GM19043 (cell line): ENCODE measurements around the gene DSCAML1.
"Not testable (repeated sequence)": the region's sequence is repeated elsewhere in the genome, so short reads cannot be mapped to it uniquely, and the experiment has no call there.

Source experiments
- ATAC-seq: cut with Tn5 transposase; IDR thresholded peaks from one replicate; pipeline ENCODE4 v1.9.1; 2021; ENCODE audit warnings: low read depth; ENCODE audit not compliant: unreplicated experiment

The DSCAML1 gene

DNA sequence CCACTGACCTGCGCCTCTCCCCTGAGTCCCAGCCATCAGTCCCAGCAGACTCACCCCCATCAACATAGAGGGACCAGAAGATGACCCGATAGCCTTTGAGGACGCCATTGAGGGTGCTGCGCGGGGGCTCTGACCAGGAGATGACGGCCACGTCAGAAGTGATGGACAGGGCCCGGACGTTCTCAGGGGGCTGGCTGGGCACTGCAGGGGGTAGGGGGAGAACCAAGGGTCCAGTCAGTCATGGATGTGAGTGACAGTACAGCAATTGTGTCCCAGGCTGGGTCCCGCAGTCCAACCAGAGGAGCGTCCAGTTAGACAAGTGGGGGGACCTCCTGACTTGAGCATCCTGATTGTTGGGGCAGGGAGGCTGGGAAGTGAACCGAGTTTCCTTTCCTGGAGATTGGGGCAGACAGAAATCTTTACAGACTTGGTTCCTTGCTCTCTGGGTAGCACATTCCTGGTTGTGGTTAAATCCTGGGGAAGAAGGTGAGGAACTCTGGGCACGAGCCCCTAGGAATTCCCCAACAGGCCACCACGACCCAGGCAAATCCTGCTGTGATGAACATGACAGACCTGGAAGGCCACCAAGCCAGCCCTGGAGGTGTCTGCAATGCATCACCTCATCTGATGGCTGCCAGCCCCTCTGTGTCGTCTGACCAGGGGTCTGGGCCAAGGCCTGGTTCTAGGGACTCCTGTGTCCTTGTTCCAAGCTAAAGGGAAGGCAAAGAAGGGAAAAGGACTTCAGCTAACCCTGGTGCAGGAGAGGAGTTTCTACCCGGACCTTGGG lies 335.4 kb downstream of the DSCAML1 start:
- ATAC-seq = no peak

DNA sequence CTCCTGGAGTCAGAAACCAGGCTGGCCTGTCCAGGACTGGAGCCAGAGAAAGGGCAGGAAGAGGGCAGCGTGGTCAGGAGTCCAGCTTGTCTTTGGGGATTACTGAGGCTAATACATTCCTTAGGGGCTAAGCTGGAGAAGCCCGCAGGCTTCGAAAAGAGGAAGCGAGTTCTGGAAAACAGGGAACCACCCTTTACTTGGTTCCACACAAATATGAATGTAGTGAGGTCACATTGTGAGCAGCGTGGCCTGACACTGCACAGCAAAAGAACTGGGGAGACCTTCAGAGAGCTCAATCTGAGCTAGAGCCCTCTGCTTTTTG lies 337.1 kb downstream of the DSCAML1 start:
- ATAC-seq = no peak

DNA sequence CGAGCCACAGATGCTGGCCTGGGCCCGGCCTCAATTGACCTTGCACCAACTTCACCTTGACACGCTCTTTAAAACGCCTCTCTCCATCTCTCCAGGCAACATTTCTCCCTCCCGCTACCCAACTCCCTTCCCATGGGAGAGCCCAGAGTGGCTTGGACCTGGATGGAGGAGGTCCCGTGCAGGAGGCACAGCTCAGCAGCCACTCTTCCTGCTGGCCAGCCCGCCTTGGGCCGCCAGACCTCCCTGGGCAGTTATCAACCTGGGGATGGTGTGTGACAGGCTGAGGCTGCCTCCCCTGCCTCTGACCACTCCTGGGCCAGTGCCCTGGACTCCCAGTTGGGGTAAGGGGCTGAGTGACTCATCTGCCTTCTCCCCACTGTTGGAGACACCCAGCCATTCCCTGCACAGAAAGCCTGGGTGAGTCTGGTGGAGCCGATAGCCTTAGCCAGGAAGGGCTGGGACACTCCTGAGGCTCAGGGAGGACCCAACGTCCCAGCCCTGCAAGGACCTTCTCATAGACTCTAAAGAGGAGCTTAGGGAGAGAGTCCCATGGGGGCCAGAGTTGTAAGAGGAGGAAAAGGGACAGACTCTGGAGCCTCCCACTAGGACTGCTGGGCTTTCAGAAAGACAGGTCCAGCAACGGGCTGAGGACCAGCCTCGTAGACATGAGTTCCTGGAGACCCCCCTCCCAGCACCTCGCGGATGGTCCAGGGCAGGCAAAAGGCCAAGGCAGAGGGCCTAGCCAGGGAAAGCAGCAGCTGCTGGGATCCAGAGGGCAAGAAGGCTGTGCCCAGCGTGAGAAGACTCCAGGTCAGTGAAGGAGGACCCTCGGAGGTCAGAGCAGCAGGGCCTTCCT lies 337.7 kb downstream of the DSCAML1 start:
- no peak for ATAC-seq

DNA sequence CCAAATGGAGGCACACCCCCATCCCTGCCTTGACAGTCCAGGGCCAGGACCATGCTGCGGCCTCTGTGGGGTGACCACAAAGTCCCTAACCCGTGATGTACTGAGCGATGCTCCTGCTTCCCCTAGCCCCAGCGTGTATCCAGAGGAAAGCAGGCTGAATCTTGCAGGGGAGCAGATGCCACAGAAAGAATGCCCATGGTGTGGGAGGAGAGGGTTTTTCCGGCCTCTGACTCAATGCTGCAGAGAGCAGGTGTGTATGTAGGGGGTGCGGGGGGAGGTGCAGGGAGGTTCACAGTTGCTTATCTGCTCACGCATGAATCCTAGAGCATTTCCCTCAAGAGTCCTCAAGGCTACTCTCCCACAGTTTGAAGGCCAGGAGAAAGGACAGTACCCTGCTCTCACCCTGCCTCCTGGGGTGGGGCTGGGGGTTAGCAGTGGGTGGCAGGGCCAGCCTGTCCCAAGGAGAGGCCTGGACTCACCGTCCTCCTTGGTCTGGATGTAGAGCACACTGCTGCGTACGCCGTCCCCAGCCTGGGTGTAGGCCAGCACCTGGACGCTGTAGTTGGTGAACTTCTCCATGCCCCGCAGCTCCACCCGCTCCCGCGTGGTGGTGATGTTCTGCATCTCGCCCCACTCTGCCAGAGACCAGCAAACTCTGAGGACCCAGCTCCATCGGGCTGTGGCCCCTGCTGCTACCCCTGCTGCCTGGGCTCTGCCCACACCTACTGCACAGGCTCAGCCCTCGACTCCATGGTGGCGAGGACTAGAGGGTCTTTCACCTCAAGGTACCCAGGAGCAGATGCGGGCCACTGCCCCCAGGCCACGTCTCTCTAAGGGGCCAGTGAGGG lies 338.5 kb downstream of the DSCAML1 start:
- ATAC-seq = no peak

DNA sequence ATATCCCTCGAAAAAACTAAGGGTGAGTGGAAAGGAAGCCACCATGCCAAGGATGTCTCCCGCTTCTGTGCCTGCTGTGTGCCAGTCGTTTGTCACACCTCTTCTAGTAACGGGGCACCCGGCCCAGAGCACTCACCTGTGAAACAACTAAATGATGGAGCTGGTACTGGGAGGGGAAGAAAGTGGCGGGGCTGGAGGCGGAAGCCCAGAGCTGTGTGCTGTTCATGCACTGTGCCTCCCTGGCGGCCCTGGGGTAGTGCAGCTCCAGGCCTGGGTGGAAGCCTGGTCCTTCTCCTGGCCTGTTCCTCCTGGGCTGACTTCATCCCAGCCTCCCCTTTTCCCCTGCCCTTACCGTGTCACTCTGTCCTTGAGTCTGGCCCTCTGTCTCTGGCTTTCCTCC lies 339.2 kb downstream of the DSCAML1 start:
- ATAC-seq = no peak

DNA sequence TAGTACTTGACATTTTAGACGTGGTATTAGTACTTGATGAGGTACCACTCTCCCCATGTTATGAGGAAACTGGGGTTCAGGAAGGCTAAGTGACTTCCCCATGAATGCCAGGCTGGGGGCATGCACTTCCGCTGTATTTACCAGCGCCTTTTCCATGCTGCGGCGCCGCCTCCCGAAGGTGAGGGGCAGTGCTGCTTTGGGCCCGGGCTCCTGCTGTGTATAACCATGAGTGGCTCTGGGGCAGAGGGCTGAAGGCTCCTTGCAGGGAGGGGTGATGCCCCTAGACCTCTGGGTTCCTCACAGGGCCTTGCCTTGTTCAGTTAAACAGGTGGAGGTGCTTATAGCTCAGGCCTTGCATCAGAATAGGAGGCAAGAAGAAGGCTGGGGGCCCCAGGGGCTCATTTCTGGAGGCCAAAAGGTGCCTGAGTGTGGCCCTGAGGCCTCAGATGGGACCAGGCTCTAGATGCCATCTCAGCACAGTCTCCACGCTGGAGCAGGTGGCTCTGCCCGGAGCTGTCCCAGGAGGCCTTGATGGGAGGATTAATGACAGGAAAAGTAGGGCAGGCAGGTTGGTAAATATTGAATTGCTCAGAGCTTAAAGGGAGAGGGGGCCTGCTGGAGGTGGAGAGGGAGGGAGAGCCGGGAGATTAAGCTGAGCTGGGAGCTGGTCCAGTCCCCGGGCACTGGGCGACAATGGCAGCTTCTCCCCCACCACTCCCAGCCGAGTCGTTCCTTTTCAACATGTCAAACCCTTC lies 339.8 kb downstream of the DSCAML1 start:
- ATAC-seq = no peak

DNA sequence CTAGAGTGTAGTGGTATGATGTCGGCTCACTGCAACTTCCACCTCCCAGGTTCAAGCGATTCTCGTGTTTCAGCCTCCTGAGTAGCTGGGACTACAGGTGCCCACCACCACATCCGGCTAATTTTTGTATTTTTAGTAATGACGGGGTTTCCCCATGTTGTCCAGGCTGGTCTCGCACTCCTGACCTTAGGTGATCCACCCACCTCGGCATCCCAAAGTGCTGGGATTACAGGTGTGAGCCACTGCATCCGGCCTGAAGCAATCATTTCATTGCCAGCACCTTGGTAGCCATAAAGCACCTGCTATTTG lies 340.3 kb downstream of the DSCAML1 start:
- ATAC-seq = not testable (repeated sequence)

DNA sequence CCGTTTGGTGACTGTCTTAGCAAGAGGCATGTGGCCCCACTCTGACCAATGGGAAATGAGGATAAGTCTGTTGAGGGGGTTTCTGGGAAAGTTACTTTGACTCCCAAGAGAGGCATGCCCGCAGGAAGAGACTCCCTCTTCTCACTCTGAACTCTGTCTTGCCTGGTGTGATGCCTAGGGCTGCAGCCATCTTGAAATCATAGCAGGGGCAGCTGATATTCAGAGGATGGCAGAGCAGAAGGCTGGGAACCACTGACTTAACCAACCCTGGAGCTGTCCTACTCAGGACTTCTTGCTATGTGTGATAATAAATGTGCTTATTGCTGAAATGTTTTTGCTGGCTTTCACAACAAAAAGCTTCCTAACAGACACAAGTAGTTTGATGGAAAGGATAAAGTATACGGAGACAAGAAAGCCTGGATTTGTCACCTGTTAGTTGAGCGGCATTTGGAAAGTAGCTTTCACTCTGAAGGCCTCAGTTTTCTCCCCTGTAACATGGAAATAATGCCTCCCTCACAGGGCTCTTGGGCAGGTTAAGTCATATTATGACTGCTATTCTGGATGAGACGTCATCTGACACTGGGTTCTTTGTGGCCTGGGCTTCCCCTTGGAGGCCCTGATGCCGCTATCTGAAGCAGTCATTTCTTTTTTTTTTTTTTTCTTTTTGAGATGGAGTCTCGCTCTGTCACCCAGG lies 340.8 kb downstream of the DSCAML1 start:
- no peak for ATAC-seq

DNA sequence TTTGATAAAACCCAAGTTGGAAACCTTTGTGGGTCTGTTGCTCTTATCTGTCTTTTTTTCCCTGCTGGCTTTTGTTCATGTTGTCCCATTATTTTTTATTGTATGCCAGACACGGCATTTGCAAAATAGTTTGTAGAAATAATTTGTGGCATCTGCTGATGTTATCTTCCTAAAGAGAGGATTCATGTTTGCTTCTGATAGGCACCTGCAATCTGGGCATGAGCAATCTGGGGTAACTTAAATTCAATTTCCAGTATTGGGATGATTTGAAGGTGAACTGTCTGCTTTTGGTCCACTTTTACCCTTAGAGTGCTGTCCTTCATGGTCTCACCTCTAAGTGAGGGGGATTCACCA lies 342.5 kb downstream of the DSCAML1 start:
- no peak for ATAC-seq

DNA sequence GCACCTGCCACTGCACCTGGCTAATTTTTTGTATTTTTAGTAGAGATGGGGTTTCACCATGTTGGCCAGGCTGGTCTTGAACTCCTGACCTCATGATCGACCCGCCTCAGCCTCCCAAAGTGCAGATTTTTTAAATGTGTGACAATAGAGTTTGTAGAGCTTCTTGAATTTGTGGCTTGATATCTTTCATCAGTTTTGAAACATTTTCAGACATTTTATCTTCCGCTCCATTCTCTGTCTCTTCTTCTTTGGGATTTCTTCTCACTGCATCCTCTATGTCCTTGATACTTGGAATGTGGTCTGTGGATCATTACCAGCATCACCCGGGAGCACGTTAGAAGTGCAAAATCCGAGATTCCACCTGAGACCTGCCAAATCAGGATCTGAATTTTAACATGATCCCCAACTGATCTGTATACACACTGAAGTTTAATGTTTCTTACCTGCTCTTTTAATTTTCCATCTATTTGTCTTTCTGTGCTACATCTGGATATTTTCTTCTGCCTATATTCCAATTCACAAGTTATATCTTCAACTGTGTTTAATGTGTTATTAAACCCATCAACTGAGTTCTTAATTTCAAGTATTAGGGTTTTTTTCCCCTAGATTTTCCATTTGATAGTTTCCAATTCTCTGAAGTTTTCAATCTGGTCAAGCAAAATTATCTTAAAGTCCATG lies 343.0 kb downstream of the DSCAML1 start:
- no peak for ATAC-seq

DNA sequence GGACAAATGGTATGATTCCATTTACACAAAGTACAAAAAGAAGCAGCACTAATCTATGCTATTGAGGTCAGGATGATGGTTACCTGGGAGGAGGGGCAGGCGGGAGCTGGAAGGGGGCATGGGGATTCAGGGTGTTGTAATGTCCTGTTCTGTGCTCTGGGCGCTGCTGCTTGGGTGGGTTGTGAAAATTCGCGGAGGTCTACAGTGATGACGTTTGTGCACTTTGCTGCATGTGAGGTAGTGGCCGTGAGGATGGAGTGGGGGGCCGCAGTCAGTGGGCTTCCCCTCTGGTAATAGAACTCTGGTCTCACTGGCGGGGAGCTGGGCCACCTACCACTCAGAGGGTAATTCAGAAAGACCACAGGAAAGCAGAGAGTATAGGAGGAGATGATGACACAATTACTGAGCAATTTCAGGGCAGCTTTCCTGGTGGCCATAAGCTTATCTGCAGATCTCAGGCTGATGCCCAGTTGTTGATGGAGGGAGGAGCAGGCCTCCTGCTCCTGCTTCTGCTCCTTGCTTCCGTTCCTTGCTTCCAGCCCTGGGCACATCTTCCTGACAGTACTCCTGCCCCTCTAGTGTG lies 347.8 kb downstream of the DSCAML1 start:
- no peak for ATAC-seq

DNA sequence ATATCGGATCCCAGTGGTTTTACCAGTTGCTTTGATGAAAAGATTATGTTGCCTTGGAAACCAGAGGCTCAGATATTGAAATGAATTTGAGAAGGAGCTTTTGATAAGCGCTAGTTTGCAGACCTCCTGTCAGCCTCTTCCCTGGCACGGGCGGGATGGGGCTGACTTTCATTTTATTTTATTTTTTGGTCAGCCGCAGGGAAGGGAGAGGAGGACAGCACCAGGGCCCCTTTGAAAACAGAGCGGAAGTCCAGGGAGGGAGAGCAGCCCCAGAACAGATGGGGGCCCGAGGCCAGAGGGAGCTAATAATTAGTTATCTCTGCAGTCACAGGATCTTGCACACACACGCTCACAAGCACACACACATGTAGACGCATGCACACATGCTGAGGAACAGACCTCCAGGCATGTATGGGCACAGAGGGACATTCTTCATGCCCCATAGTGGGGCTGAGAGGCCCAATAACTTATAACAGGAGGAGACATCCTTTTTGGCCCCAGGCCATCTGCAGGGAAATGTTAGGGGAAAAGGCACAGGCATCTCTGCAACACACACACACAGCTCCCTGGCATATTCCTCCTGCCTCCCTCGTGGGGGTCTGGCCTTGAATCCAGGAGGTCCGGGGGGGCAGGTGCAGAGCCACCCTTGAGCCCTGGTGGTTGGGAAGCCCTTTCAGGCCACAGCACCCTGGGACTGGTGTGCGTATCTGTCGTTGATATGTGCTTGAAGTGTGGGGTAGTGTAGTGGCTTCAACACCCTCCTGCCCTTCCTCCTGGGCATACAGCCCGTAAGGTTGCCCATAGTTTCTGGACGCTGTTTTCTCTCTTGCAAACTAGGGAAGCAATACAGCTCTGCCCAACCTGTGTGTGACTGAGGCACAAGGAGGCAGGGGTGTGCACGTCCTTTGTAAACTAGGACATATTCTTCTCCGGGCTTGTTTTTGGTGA lies 352.0 kb downstream of the DSCAML1 start:
- no peak for ATAC-seq

DNA sequence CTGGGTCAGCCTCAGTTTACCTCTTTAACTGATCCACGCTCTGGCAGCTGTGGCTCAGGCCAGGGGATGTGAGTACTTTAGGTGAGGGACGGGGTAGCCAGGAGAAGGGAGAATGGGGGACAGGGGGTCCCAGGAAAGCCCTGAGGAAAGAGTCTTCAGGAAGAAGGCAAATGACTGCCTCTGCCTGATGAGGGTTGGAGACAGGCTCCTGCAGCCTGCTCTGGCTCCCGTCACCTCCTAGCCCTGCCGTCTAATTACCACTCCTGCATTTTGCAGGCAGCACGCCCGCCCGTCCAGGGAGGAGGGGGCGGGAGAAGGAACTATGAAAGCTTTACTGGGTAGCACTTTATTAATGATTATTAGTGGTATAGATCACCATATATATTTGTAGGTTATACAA lies 352.8 kb downstream of the DSCAML1 start:
- no peak for ATAC-seq

DNA sequence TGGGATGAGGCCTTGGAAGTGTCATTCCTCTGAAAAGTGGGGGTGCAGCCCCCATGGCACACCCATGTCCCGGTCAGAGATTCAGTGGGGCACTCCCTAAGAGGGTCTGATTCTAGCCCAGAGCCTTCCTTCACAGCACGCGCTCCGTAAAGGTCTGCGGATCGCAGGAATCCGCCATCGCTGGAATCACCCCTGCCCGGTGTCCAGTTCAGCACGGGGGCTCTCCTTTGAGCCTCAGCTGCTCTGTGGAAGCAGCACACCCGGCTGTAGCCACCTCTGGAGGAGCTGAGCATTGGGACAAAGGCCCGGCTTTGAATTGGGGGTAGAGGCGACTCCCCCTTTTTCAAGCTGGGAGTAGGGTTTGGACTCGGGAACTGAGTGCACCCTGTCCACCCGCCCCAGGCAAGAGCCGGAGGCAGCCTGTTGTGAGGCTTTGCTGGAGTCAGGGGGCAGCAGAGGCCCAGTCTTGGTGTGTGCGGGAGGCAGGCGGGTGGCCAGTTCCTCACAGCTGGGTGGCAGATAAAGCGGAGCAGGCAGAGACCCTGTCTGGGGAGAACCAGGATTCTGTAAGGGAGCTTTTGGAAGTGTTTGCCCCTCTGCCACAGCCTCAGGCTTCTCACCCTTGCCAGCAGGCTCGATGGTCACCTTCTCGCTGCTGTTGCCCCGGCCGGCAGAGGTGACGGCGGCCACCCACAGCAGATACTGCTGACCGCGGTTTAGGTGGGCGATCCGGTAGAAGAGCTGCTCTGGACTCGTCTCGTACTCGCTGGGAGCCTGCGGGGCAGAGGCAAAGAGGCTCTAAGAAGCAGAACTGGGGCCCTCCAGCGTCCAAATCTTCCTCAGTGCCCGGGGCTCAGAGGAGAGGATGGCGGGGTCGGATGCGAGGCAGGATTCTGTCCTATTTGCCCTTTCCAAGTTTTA lies 353.5 kb downstream of the DSCAML1 start:
- ATAC-seq = no peak

DNA sequence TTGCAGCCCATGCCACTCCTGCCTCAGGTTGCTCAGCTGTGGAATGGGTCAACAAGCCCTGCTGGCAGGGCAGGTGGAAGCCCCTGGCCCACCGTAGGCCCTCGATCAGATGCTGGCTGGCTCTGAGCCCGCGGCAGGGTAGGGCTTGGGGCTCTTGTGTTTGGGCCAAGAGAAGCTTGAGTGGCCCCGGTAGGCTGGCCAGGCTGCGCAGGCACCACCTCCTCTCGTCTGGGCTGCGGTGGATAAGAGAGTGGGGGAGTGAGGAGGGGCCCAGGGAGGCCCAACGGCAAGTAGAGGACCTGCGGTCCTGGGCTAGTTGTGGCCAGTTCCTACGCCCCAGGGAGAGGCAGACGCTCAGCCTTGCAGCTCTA lies 354.2 kb downstream of the DSCAML1 start:
- no peak for ATAC-seq

DNA sequence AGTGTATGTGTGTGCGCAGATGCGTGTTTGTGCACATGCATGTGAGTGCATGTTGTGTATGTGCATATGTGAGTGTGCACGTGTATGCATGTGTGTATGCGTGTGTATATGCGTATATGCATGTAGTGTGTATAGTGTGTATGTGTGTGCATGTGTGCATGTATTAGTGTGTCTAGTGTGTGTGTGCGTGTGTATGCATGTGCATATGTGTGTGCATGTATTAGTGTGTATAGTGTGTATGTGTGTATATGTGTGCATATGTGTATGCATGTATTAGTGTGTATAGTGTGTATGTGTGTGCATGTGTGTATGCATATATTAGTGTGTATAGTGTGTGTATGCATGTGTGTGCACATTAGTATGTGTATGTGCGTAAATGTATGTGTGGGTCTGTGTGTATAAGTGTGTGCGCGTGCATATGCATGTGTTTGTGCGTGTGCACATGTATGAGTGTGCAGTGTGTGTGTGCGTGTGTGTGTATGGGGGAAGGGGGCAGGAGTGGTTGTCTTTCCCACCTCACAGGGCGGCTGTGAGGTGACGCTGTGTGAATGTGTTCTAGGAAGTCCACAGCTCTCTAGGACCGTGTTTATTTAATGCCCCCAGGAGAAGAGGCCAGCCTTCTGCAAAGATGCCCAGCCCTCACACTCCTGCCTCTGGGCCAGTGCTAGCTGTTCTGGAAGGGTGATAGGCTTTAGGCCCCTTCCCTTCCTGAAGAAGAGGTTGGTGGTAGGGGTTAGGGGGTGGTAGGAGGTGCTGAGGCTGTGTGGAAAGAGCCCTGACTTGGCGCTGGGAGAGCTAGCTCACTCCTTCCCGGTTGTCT lies 354.8 kb downstream of the DSCAML1 start:
- no peak for ATAC-seq
